ENCODE data around the gene TUBA4A. TPM values are rescaled to one million over a fixed set of nuclear protein-coding genes. Genes with fewer than 3 reads are reported as not detected.
A peak's percentile ranks its signal among the peaks of the same experiment; 100 is the strongest.

Gene TUBA4A
- total RNA-seq, 1 experiment from 2014 or later = 40.8 TPM

GRCh38 chr2:219294356-219295351 is 40.9 kb upstream of the TUBA4A start (continued):
- TF ChIP-seq ELF4 (CRISPR knock-in tag; IDR thresholded peaks at IDR 0.05; ENCODE audit: low read depth) (no peak), MLX (CRISPR knock-in tag; IDR thresholded peaks at IDR 0.05) (no peak), FOXP4 (CRISPR knock-in tag; IDR thresholded peaks at IDR 0.05) (peak; percentile 73), CTCF (IDR thresholded peaks at IDR 0.05) (peak; percentile 96), NR3C1 (CRISPR knock-in tag; conservative IDR thresholded peaks at IDR 0.05; ENCODE audit: low read depth) (no peak), FOXP1 (CRISPR knock-in tag; IDR thresholded peaks at IDR 0.05; ENCODE audit: borderline replicate concordance) (peak; percentile 53; the same call in 1 of the 2 replicates), ZNF121 (CRISPR knock-in tag; IDR thresholded peaks at IDR 0.05) (no peak), NFYB (CRISPR knock-in tag; conservative IDR thresholded peaks at IDR 0.05; ENCODE audit: low read depth) (no peak), FOXJ3 (CRISPR knock-in tag; IDR thresholded peaks at IDR 0.05; ENCODE audit: borderline replicate concordance) (no peak), ESRRA (CRISPR knock-in tag; IDR thresholded peaks at IDR 0.05; ENCODE audit: borderline replicate concordance) (peak; percentile 77; the same call in 1 of the 2 replicates), ATF1 (CRISPR knock-in tag; IDR thresholded peaks at IDR 0.05) (peak; percentile 59; the same call in 1 of the 2 replicates), CREM (CRISPR knock-in tag; IDR thresholded peaks at IDR 0.05) (peak; percentile 53; the same call in 1 of the 2 replicates), TP53 (CRISPR knock-in tag; IDR thresholded peaks at IDR 0.05) (peak; percentile 70; the same call in 1 of the 2 replicates), CBFB (CRISPR knock-in tag; IDR thresholded peaks at IDR 0.05; ENCODE audit: low read depth) (no peak), ZNF396 (CRISPR knock-in tag; IDR thresholded peaks at IDR 0.05; ENCODE audit: borderline replicate concordance) (no peak), MAX (CRISPR knock-in tag; IDR thresholded peaks at IDR 0.05) (peak; percentile 93), KAT7 (CRISPR knock-in tag; IDR thresholded peaks at IDR 0.05; ENCODE audit: borderline replicate concordance) (peak; percentile 63; the same call in 1 of the 2 replicates), RELA (CRISPR knock-in tag; IDR thresholded peaks at IDR 0.05; ENCODE audit: borderline replicate concordance) (no peak), ZNF532 (CRISPR knock-in tag; IDR thresholded peaks at IDR 0.05; ENCODE audit: borderline replicate concordance) (no peak), ZBTB21 (CRISPR knock-in tag; IDR thresholded peaks at IDR 0.05; ENCODE audit: borderline replicate concordance) (peak; percentile 75; the same call in 1 of the 2 replicates), PRDM15 (CRISPR knock-in tag; IDR thresholded peaks at IDR 0.05) (peak; percentile 64), GABPB1 (CRISPR knock-in tag; IDR thresholded peaks at IDR 0.05) (peak; percentile 75), ZNF671 (CRISPR knock-in tag; IDR thresholded peaks at IDR 0.05) (no peak), MYBL2 (CRISPR knock-in tag; IDR thresholded peaks at IDR 0.05) (no peak)

Measured in WTC11 (cell line).